OCI-LY7 (cell line): ENCODE measurements around the gene ADRB1. TPM values are rescaled to one million over a fixed set of nuclear protein-coding genes. Genes with fewer than 3 reads are reported as not detected.

Source experiments
- BruUV-seq: library from RNA; stranded (reverse); fragments of 400-500 nt; replicated peaks from 2 replicates; lab custom pipeline; 2021; lab: Mats Ljungman, UMichigan
- CTCF ChIA-PET: fragments of 300-600 bp; sonication (Branson Sonifier 250); formaldehyde crosslinking; loops from one replicate; lab custom pipeline; 2022; ENCODE audit warnings: antibody characterized with exemption; ENCODE audit not compliant: unreplicated experiment; lab: Charles Lee
- POLR2A ChIA-PET: fragments of 300-600 bp; sonication (Branson Sonifier 250); formaldehyde crosslinking; loops from one replicate; lab custom pipeline; 2022; ENCODE audit warnings: antibody characterized with exemption; lab: Charles Lee
- DNase-seq: peaks from one replicate; pipeline ENCODE4 v3.0.0-alpha.2; 2015; ENCODE audit warnings: low spot score
- H2AFZ ChIP-seq: fragments of 200-600 bp; sonication (generic), shearing (Covaris generic); 2 replicates; pipeline ENCODE4 v1.6.1; 2014; ENCODE audit warnings: mild to moderate bottlenecking, antibody characterized with exemption, low read length, moderate library complexity
- H3K27ac ChIP-seq: fragments of 200-600 bp; sonication (generic); 2 replicates; pipeline ENCODE4 v1.5.1; 2014; ENCODE audit warnings: mixed run types, low read depth, mild to moderate bottlenecking, moderate library complexity, low read length, inconsistent platforms; ENCODE audit not compliant: poor library complexity, severe bottlenecking
- H3K36me3 ChIP-seq: fragments of 200-600 bp; sonication (generic); 2 replicates; pipeline ENCODE4 v1.6.1; 2014; ENCODE audit warnings: mild to moderate bottlenecking, antibody characterized with exemption, low read length, moderate library complexity, mixed read lengths; ENCODE audit not compliant: insufficient read depth
- H3K4me1 ChIP-seq: fragments of 200-600 bp; sonication (generic); 2 replicates; pipeline ENCODE4 v1.5.1; 2014; ENCODE audit warnings: mild to moderate bottlenecking, low read length; ENCODE audit not compliant: insufficient read depth, poor library complexity, severe bottlenecking
- H3K4me2 ChIP-seq: fragments of 200-600 bp; sonication (generic); 2 replicates; pipeline ENCODE4 v1.6.1; 2014; ENCODE audit warnings: mild to moderate bottlenecking, low read length
- H3K4me3 ChIP-seq: fragments of 200-600 bp; sonication (generic); 2 replicates; pipeline ENCODE4 v1.5.1; 2014; ENCODE audit warnings: mild to moderate bottlenecking, low read depth, low read length; ENCODE audit not compliant: poor library complexity, severe bottlenecking
- H3K79me2 ChIP-seq: fragments of 200-600 bp; sonication (generic); 2 replicates; pipeline ENCODE4 v1.6.1; 2016; ENCODE audit warnings: low read depth, mild to moderate bottlenecking, low read length, moderate library complexity, mixed read lengths; ENCODE audit not compliant: insufficient read depth
- H3K9me2 ChIP-seq: fragments of 200-600 bp; sonication (generic); 2 replicates; pipeline ENCODE4 v1.6.1; 2016; ENCODE audit warnings: mild to moderate bottlenecking, low read length, mixed read lengths; ENCODE audit not compliant: insufficient read depth
- H3K9me3 ChIP-seq: fragments of 200-600 bp; sonication (generic); 2 replicates; pipeline ENCODE4 v1.6.1; 2014; ENCODE audit warnings: mild to moderate bottlenecking, mixed run types, low read length, mixed read lengths
- H4K20me1 ChIP-seq: fragments of 200-600 bp; sonication (generic); 2 replicates; pipeline ENCODE4 v1.6.1; 2014; ENCODE audit warnings: mild to moderate bottlenecking, antibody characterized with exemption, low read length, moderate library complexity, mixed read lengths; ENCODE audit not compliant: insufficient read depth
- EZH2phosphoT487 ChIP-seq: fragments of 200-600 bp; sonication (generic); IDR thresholded peaks from 2 replicates; pipeline ENCODE4 v1.6.1; 2018; ENCODE audit warnings: low read depth, borderline replicate concordance, mild to moderate bottlenecking, mixed run types, antibody characterized with exemption, low read length, moderate library complexity, mixed read lengths
- intact Hi-C: fragments of 100-400 bp; cut with micrococcal nuclease; formaldehyde crosslinking; loops from one replicate; pipeline ENCODE4 v1.10.0; 2022; ENCODE audit not compliant: unreplicated experiment
- total RNA-seq, 2 experiments: library from RNA; depleted of rRNA in 1 of 2; stranded (reverse); fragments of >200 nt in 1 of 2; shearing (Covaris generic) in 1 of 2; gene quantifications; 2 replicates each; pipeline ENCODE4 v1.2.3, GENCODE V29; 2014 to 2022
- TF ChIP-seq, protein P1 (sequence below): fragments of 200-600 bp; sonication (generic); conservative IDR thresholded peaks from 2 replicates; pipeline ENCODE4 v1.5.1; 2014; ENCODE audit warnings: mild to moderate bottlenecking, antibody characterized with exemption, low read length, moderate library complexity, mixed read lengths

ADRB1 gene
- total RNA-seq, 2 experiments from 2014 or later: 1.3 to 2.0 TPM

GRCh38 chr10:114024876-114025610 lies 18.6 kb upstream of the ADRB1 start:
- ChIA-PET CTCF (interaction anchor here (1.5 kb wide), 1 partner anchor 66 kb away, joined by 3 read pairs; no protein-coding TSS in a partner anchor), POLR2A (interaction anchor here (0.5 to 1.8 kb wide), 9 partner anchors 9 to 173 kb away, joined by 3 to 9 read pairs (median 4); no protein-coding TSS in a partner anchor)
- DNase-seq: peak; percentile 91
- peaks cover 36% of the 10 kb centered on the region for H3K4me1 ChIP-seq
- BruUV-seq: no TSS peak
- H3K36me3 ChIP-seq: no peaks in the 10 kb centered on the region
- no peaks in the 10 kb centered on the region for H3K9me2 ChIP-seq
- TF ChIP-seq, protein P1, sequence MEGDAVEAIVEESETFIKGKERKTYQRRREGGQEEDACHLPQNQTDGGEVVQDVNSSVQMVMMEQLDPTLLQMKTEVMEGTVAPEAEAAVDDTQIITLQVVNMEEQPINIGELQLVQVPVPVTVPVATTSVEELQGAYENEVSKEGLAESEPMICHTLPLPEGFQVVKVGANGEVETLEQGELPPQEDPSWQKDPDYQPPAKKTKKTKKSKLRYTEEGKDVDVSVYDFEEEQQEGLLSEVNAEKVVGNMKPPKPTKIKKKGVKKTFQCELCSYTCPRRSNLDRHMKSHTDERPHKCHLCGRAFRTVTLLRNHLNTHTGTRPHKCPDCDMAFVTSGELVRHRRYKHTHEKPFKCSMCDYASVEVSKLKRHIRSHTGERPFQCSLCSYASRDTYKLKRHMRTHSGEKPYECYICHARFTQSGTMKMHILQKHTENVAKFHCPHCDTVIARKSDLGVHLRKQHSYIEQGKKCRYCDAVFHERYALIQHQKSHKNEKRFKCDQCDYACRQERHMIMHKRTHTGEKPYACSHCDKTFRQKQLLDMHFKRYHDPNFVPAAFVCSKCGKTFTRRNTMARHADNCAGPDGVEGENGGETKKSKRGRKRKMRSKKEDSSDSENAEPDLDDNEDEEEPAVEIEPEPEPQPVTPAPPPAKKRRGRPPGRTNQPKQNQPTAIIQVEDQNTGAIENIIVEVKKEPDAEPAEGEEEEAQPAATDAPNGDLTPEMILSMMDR: no peak
- TF ChIP-seq EZH2phosphoT487: no peak
- peak overlapping the region; percentile 79 for H3K4me2 ChIP-seq
- no peaks in the 10 kb centered on the region for H4K20me1 ChIP-seq
- intact Hi-C loops: loop anchor here (1.0 to 5.0 kb wide), 3 partner anchors 64 to 168 kb away; no protein-coding TSS in a partner anchor
- peak overlapping the region; percentile 83 for H2AFZ ChIP-seq
- H3K79me2 ChIP-seq: no peaks in the 10 kb centered on the region
- peak overlapping the region; percentile 56 for H3K4me3 ChIP-seq
- H3K9me3 ChIP-seq: no peaks in the 10 kb centered on the region
- H3K27ac ChIP-seq: peak overlapping the region; percentile 67

DNA sequence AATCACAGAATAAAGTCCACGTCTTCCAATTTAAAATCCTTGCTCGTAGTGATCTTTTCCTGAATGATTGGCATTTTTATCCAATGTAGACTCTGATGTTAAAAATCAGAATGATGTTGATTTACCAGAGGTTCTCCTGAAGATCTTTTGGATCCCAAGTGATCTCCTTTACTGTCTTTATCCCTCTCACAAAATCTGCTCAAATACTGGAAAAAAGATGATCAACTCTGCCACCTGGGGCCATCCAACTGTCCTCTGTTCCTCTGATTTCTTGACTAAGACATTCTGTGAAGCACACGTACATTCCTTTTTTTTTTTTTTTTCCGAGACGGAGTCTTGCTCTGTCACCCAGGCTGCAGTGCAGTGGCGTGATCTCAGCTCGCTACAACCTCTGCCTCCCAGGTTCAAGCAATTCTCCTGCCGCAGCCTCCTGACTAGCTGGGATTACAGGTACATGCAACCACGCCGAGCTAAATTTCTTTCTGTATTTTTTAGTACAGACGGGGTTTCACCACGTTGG lies 18.0 kb upstream of the ADRB1 start:
- peak overlapping the region; percentile 83; the same call in 1 of the 2 replicates for H2AFZ ChIP-seq
- TF ChIP-seq, protein P1: no peak
- TF ChIP-seq EZH2phosphoT487: no peak
- CTCF ChIA-PET: no interaction called here
- H3K4me3 ChIP-seq: peak overlapping the region; percentile 56
- BruUV-seq: no TSS peak
- POLR2A ChIA-PET: interaction anchor here (0.5 to 1.8 kb wide), 3 partner anchors 10 to 65 kb away, joined by 3 to 9 read pairs (median 4); no protein-coding TSS in a partner anchor
- no peaks in the 10 kb centered on the region for H3K9me3 ChIP-seq
- no peaks in the 10 kb centered on the region for H3K9me2 ChIP-seq
- peak overlapping the region; percentile 79 for H3K4me2 ChIP-seq
- H3K79me2 ChIP-seq: no peaks in the 10 kb centered on the region
- intact Hi-C loops: loop anchor here (1.0 to 5.0 kb wide), 3 partner anchors 64 to 168 kb away; no protein-coding TSS in a partner anchor
- peak overlapping the region; percentile 67 for H3K27ac ChIP-seq
- peaks cover 36% of the 10 kb centered on the region for H3K4me1 ChIP-seq
- no peaks in the 10 kb centered on the region for H4K20me1 ChIP-seq
- DNase-seq: no peak
- H3K36me3 ChIP-seq: no peaks in the 10 kb centered on the region
